Liver (tissue), 9 donors: ENCODE results near the gene CCNK. TPM values are rescaled to one million over a fixed set of nuclear protein-coding genes. Genes with fewer than 3 reads are reported as not detected.

Experiments used
- DNase-seq: peaks from one replicate; pipeline ENCODE4 v3.0.0-alpha.2; 2017; ENCODE audit warnings: low spot score
- H3K27ac ChIP-seq, 2 donors: one replicate each; pipeline ENCODE4 v1.7.0; 2013; ENCODE audit warnings: inconsistent platforms in 2 of 2, low read length in 2 of 2, control low read depth in 1 of 2, low read depth in 1 of 2, mild to moderate bottlenecking in 1 of 2
- H3K27me3 ChIP-seq, 4 donors: one replicate each; pipeline versions ENCODE4 v1.6.1 to v1.7.0; 2013; ENCODE audit warnings: low read length in 3 of 4, inconsistent platforms in 1 of 4, mild to moderate bottlenecking in 1 of 4, moderate library complexity in 1 of 4; ENCODE audit not compliant: control insufficient read depth in 4 of 4, insufficient read depth in 4 of 4
- H3K36me3 ChIP-seq, 4 donors: one replicate each; pipeline versions ENCODE4 v1.6.1 to v1.7.0; 2013; ENCODE audit warnings: low read length in 3 of 4, mild to moderate bottlenecking in 3 of 4, low read depth in 1 of 4, moderate library complexity in 1 of 4; ENCODE audit not compliant: control insufficient read depth in 4 of 4, insufficient read depth in 3 of 4
- H3K4me1 ChIP-seq, 4 donors: one replicate each; pipeline versions ENCODE4 v1.6.1 to v1.7.0; 2013; ENCODE audit warnings: low read length in 3 of 4, mild to moderate bottlenecking in 3 of 4, moderate library complexity in 1 of 4; ENCODE audit not compliant: control insufficient read depth in 4 of 4, insufficient read depth in 4 of 4
- H3K4me3 ChIP-seq, 3 donors: one replicate each; pipeline versions ENCODE4 v1.6.1 to v1.7.0; 2013; ENCODE audit warnings: low read length in 3 of 3, control low read depth in 1 of 3, low read depth in 1 of 3, mild to moderate bottlenecking in 1 of 3
- H3K9ac ChIP-seq, 2 donors: one replicate each; pipeline ENCODE4 v1.7.0; 2013; ENCODE audit warnings: low read length in 2 of 2, mild to moderate bottlenecking in 2 of 2, moderate library complexity in 2 of 2, control low read depth in 1 of 2, low read depth in 1 of 2
- H3K9me3 ChIP-seq, 4 donors: one replicate each; pipeline versions ENCODE4 v1.6.1 to v1.7.0; 2013; ENCODE audit warnings: low read length in 3 of 4; ENCODE audit not compliant: control insufficient read depth in 4 of 4
- FOXA1 ChIP-seq: IDR thresholded peaks from 2 replicates; pipeline ENCODE4 v1.6.1; 2016; ENCODE audit warnings: antibody characterized with exemption
- FOXA2 ChIP-seq: IDR thresholded peaks from 2 replicates; pipeline ENCODE4 v1.6.1; 2016; ENCODE audit warnings: antibody characterized with exemption
- GABPA ChIP-seq, 2 donors: IDR thresholded peaks in 1 of 2; conservative IDR thresholded peaks in 1 of 2; 2 replicates each; pipeline ENCODE4 v1.6.1; 2016; ENCODE audit warnings: antibody characterized with exemption in 2 of 2, mild to moderate bottlenecking in 1 of 2, moderate library complexity in 1 of 2
- HNF4A ChIP-seq, 2 donors: conservative IDR thresholded peaks; 2 replicates each; pipeline ENCODE4 v1.6.1; 2016; ENCODE audit warnings: antibody characterized with exemption in 2 of 2, mild to moderate bottlenecking in 2 of 2
- HNF4G ChIP-seq: IDR thresholded peaks from 2 replicates; pipeline ENCODE4 v1.6.1; 2016; ENCODE audit warnings: antibody characterized with exemption
- JUND ChIP-seq, 2 donors: IDR thresholded peaks; 2 replicates each; pipeline ENCODE4 v1.6.1; 2016; ENCODE audit warnings: antibody characterized with exemption in 2 of 2
- NR2F2 ChIP-seq: IDR thresholded peaks from 2 replicates; pipeline ENCODE4 v1.6.1; 2016; ENCODE audit warnings: antibody characterized with exemption
- RAD21 ChIP-seq, 2 donors: IDR thresholded peaks; 2 replicates each; pipeline ENCODE4 v1.6.1; 2016; ENCODE audit warnings: antibody characterized with exemption in 2 of 2, mild to moderate bottlenecking in 2 of 2
- RXRA ChIP-seq, 2 donors: IDR thresholded peaks; 2 replicates each; pipeline ENCODE4 v1.6.1; 2017 to 2018; ENCODE audit warnings: antibody characterized with exemption in 2 of 2, mild to moderate bottlenecking in 1 of 2
- SP1 ChIP-seq: IDR thresholded peaks from 2 replicates; pipeline ENCODE4 v1.6.1; 2018; ENCODE audit warnings: antibody characterized with exemption, mild to moderate bottlenecking
- TAF1 ChIP-seq: conservative IDR thresholded peaks from 2 replicates; pipeline ENCODE4 v1.6.1; 2016; ENCODE audit warnings: antibody characterized with exemption, mild to moderate bottlenecking
- YY1 ChIP-seq: IDR thresholded peaks from 2 replicates; pipeline ENCODE4 v1.6.1; 2016; ENCODE audit warnings: antibody characterized with exemption, mild to moderate bottlenecking
- WGBS: extraction: QIAGEN DNeasy Blood & Tissue Kit; methylation state at CpG from one replicate; pipeline ENCODE4 v1.1.7; 2013; 5-methylcytosine and 5-hydroxymethylcytosine counted together
- polyA plus RNA-seq, 2 donors: library from polyadenylated mRNA; stranded (reverse) in 1 of 2; unstranded in 1 of 2; fragments of 200-250 nt in 1 of 2; fragments of >200 nt in 1 of 2; fragmentation: Nextera tagmentation in 1 of 2; extraction: Ambion mirVana in 1 of 2; gene quantifications; one replicate each; pipeline versions ENCODE4 v1.2.1 to v1.2.3, GENCODE V29; 2013 to 2015
- total RNA-seq, 2 donors: library from RNA; depleted of rRNA; stranded (reverse); fragments of >200 nt; gene quantifications; one replicate each; pipeline ENCODE4 v1.2.3, GENCODE V29; 2014
- TF ChIP-seq, protein P1 (sequence below): IDR thresholded peaks from 2 replicates; pipeline ENCODE4 v1.6.1; 2016; ENCODE audit warnings: antibody characterized with exemption
- TF ChIP-seq, protein P2 (sequence below): IDR thresholded peaks from 2 replicates; pipeline ENCODE4 v1.6.1; 2016; ENCODE audit warnings: antibody characterized with exemption
- TF ChIP-seq, protein P3 (sequence below): IDR thresholded peaks from 2 replicates; pipeline ENCODE4 v1.6.1; 2016; ENCODE audit warnings: antibody characterized with exemption, mild to moderate bottlenecking
- donor health status: healthy.
- donor health status: healthy.
- donor health status: healthy.
- donor health status: healthy.
- donor health status: healthy.

CCNK gene
- total and polyA plus RNA-seq, 4 donors: 7.7 to 33.4 (median 13.2) TPM

DNA sequence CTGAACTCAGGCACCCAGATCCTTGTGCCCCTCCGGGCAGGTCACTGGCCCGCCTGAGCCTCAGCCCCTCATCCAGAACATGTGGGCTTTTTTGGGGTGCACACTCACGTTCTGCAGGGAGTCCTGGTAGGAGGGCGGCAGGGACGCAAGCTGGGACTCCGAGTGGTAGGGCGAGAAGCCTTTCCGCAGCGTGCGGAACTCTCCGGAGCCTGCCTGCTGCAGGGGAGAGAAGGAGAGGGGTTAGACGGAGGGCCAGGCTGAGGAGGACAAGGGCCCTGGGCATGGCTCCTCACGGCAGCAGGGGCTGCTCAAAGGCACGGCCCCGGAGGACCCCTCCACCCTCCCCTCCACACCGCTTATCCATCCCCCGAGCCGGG, 40.8 kb downstream of the CCNK start:
- Histone ChIP-seq H3K36me3 (peaks cover 0 to 8% (median 0%) of the 10 kb centered on the region in 4 donors), H3K4me1 (peaks cover 0 to 20% (median 3%) of the 10 kb centered on the region in 4 donors), H3K9me3 (no peaks in the 10 kb centered on the region), H3K27me3 (no peaks in the 10 kb centered on the region), H3K9ac (no peak overlapping the region), H3K4me3 (no peak overlapping the region), H3K27ac (no peak overlapping the region)
- DNase-seq: no peak
- WGBS: 85% methylated on average over 18 of the region's 18 CpGs
- TF ChIP-seq, protein P1, sequence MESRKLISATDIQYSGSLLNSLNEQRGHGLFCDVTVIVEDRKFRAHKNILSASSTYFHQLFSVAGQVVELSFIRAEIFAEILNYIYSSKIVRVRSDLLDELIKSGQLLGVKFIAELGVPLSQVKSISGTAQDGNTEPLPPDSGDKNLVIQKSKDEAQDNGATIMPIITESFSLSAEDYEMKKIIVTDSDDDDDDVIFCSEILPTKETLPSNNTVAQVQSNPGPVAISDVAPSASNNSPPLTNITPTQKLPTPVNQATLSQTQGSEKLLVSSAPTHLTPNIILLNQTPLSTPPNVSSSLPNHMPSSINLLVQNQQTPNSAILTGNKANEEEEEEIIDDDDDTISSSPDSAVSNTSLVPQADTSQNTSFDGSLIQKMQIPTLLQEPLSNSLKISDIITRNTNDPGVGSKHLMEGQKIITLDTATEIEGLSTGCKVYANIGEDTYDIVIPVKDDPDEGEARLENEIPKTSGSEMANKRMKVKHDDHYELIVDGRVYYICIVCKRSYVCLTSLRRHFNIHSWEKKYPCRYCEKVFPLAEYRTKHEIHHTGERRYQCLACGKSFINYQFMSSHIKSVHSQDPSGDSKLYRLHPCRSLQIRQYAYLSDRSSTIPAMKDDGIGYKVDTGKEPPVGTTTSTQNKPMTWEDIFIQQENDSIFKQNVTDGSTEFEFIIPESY: no peak
- no peak for TF ChIP-seq HNF4G
- TF ChIP-seq TAF1: no peak
- TF ChIP-seq RAD21 (IDR thresholded peaks at IDR 0.05): no peak

DNA sequence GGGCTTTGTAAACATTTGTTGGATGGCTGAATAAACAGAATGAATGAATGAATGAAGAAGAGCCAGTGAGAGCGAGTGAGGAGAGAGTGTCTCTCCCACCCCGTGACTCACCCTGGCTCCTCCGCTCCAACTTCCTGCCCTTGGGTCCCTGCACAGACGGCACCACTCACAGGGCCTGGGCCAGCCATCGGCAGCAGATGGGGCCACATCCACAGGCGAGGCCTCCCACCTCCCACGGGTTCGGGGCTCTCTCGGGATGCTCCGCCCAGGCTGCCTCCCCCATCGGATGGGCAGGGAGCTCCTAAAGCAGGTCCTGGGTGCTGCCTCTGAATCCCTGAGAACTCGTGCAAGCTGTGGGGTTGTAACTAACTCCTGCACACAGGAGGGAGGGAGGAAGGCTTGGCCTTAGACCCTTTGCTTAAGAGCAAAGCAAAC, 41.3 kb downstream of the CCNK start:
- Histone ChIP-seq H3K4me1 (peaks cover 0 to 20% (median 3%) of the 10 kb centered on the region in 4 donors), H3K36me3 (peaks cover 0 to 8% (median 0%) of the 10 kb centered on the region in 4 donors), H3K9ac (no peak overlapping the region), H3K9me3 (no peaks in the 10 kb centered on the region), H3K27ac (no peak overlapping the region), H3K4me3 (no peak overlapping the region), H3K27me3 (no peaks in the 10 kb centered on the region)
- TF ChIP-seq HNF4A (conservative IDR thresholded peaks at IDR 0.05) (no peak), YY1 (no peak), NR2F2 (no peak)
- TF ChIP-seq, protein P2, sequence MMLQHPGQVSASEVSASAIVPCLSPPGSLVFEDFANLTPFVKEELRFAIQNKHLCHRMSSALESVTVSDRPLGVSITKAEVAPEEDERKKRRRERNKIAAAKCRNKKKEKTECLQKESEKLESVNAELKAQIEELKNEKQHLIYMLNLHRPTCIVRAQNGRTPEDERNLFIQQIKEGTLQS: no peak
- 66% methylated on average over 12 of the region's 12 CpGs for WGBS
- DNase-seq: no peak

DNA sequence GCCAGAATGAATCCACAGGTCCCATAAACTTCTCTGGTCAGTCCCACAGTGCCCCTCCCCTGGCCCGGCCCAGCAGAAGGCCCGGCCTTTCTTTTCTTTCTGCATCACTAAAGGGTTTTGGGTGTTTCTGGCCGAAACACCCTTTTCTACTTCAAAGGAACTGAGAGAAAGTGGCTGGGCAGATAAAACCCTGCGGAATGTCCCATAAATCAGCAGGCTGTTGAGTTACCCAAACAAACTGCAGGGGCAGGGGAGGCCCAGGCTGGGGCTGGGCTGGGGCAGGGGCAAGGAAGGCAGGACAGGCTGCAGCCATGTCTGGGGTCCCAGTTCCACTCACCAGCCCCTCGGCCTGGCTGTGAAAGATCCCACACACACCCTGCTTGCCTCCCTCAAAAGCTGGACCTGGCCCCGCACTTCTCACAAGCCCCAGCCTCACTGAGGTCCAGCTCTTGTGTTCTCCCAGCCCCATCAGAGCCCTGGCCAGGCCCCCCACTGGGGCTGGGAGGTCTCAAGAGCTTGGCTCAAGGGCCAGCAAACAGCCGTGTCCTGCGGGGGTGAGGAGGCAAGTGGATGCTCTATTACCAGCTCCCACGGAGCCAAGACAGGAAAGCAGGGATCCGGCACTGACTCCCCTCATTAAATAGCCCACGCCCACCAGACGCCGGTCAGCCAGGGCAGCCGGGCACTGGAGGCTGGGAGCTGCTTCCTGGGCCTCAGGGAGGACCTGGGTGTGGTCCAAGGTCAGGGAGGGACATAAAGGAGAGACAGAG, 41.9 kb downstream of the CCNK start:
- TF ChIP-seq RXRA (IDR thresholded peaks at IDR 0.05) (no peak), RAD21 (IDR thresholded peaks at IDR 0.05) (no peak), JUND (IDR thresholded peaks at IDR 0.05) (no peak)
- Histone ChIP-seq H3K27ac (no peak overlapping the region), H3K4me1 (peaks cover 0 to 19% (median 3%) of the 10 kb centered on the region in 4 donors), H3K9ac (no peak overlapping the region), H3K9me3 (no peaks in the 10 kb centered on the region), H3K27me3 (no peaks in the 10 kb centered on the region), H3K4me3 (no peak overlapping the region), H3K36me3 (peaks cover 0 to 8% (median 0%) of the 10 kb centered on the region in 4 donors)
- DNase-seq: no peak
- 82% methylated on average over 14 of the region's 14 CpGs for WGBS

DNA sequence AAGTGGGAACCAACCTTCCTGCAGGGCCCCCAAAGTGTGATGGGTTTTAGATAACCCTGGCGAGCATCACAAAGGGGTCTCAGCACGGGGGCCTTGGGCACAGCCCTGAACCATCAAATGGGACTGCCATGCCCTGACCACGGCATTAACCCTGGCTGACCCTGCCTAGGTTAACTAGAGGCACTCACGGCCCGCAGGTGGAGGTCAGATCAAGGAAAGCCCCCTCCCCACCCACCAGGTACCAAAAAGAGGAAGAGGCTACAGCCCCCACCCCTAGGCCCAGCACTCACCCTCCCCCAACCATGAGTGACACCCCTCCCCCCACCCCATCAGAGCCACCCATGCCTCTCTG, 42.5 kb downstream of the CCNK start:
- Histone ChIP-seq H3K27ac (no peak overlapping the region), H3K36me3 (peaks cover 0 to 8% (median 0%) of the 10 kb centered on the region in 4 donors)
- whole genome bisulfite sequencing: 83% methylated on average over 5 of the region's 5 CpGs
- TF ChIP-seq RXRA (IDR thresholded peaks at IDR 0.05) (no peak), FOXA2 (no peak), JUND (IDR thresholded peaks at IDR 0.05) (no peak), NR2F2 (no peak), YY1 (no peak), GABPA (IDR thresholded peaks at IDR 0.05 in 1 of 2, conservative IDR thresholded peaks at IDR 0.05 in 1 of 2) (no peak), FOXA1 (no peak), SP1 (no peak)
- TF ChIP-seq, protein P3, sequence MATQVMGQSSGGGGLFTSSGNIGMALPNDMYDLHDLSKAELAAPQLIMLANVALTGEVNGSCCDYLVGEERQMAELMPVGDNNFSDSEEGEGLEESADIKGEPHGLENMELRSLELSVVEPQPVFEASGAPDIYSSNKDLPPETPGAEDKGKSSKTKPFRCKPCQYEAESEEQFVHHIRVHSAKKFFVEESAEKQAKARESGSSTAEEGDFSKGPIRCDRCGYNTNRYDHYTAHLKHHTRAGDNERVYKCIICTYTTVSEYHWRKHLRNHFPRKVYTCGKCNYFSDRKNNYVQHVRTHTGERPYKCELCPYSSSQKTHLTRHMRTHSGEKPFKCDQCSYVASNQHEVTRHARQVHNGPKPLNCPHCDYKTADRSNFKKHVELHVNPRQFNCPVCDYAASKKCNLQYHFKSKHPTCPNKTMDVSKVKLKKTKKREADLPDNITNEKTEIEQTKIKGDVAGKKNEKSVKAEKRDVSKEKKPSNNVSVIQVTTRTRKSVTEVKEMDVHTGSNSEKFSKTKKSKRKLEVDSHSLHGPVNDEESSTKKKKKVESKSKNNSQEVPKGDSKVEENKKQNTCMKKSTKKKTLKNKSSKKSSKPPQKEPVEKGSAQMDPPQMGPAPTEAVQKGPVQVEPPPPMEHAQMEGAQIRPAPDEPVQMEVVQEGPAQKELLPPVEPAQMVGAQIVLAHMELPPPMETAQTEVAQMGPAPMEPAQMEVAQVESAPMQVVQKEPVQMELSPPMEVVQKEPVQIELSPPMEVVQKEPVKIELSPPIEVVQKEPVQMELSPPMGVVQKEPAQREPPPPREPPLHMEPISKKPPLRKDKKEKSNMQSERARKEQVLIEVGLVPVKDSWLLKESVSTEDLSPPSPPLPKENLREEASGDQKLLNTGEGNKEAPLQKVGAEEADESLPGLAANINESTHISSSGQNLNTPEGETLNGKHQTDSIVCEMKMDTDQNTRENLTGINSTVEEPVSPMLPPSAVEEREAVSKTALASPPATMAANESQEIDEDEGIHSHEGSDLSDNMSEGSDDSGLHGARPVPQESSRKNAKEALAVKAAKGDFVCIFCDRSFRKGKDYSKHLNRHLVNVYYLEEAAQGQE: no peak
- TF ChIP-seq, protein P2: no peak
- TF ChIP-seq, protein P1: no peak

More for the DNA sequence above, 42.5 kb downstream of the CCNK start:
- Histone ChIP-seq H3K27me3 (no peaks in the 10 kb centered on the region), H3K4me1 (peaks cover 0 to 14% (median 2%) of the 10 kb centered on the region in 4 donors), H3K9me3 (no peaks in the 10 kb centered on the region), H3K4me3 (no peak overlapping the region), H3K9ac (no peak overlapping the region)
- no peak for DNase-seq
